ENCODE measurements around the gene CTSZ.

DNA sequence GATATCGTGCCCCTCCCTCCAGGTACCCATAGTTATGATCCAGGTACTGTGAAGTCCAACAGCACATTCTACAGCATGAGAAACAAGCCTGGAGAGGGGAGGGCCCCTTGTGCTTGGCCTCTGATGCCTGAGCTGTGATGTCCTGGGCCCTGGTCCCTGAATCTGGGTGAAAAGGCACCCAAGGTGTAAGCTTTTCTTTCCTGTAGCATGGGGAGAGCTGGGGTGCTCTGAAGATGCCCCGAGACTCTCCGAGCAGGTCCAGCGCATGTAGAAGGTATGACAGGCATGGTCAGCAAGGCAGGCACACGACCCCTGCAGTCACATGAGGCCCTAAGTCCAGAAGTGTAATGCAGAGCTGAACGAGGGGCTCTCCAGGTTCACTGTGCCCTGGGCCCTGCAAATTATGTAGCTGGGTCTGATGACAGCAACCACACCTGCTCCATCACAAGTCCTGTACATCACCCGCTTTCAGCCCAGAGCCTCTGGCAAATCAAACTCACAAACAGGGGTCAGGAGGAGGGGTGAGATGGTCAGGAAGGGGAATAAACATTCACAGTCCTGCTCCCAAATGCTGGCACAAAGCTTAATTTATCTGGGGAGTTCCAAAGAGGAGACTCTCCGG is 1.8 kb upstream of the CTSZ start:
- TF ChIP-seq NFYB (CRISPR knock-in tag; conservative IDR thresholded peaks at IDR 0.05; ENCODE audit: low read depth) (no peak), CTCF (IDR thresholded peaks at IDR 0.05) (no peak), NR1H2 (CRISPR knock-in tag; IDR thresholded peaks at IDR 0.05) (no peak), IRF2 (CRISPR knock-in tag; IDR thresholded peaks at IDR 0.05; ENCODE audit: borderline replicate concordance, low read depth) (no peak), MLX (CRISPR knock-in tag; IDR thresholded peaks at IDR 0.05) (no peak), ATF6 (CRISPR knock-in tag; IDR thresholded peaks at IDR 0.05) (no peak), MAX (CRISPR knock-in tag; IDR thresholded peaks at IDR 0.05) (no peak), USF2 (CRISPR knock-in tag; IDR thresholded peaks at IDR 0.05) (no peak), ZNF512 (CRISPR knock-in tag; IDR thresholded peaks at IDR 0.05; ENCODE audit: borderline replicate concordance) (no peak), NR3C1 (CRISPR knock-in tag; conservative IDR thresholded peaks at IDR 0.05; ENCODE audit: low read depth) (no peak), ZNF121 (CRISPR knock-in tag; IDR thresholded peaks at IDR 0.05) (no peak), SMAD3 (CRISPR knock-in tag; IDR thresholded peaks at IDR 0.05; ENCODE audit: borderline replicate concordance) (no peak), ZNF219 (CRISPR knock-in tag; IDR thresholded peaks at IDR 0.05; ENCODE audit: borderline replicate concordance) (no peak), ATF1 (CRISPR knock-in tag; IDR thresholded peaks at IDR 0.05) (no peak)
